GM21390 (cell line): ENCODE data around the gene ANGPTL2.
"Not testable (repeated sequence)": the region's sequence is repeated elsewhere in the genome, so short reads cannot be mapped to it uniquely, and the experiment has no call there.

Experiments
- ATAC-seq: cut with Tn5 transposase; IDR thresholded peaks from one replicate; pipeline ENCODE4 v1.9.1; 2021; ENCODE audit not compliant: unreplicated experiment

Gene ANGPTL2

DNA sequence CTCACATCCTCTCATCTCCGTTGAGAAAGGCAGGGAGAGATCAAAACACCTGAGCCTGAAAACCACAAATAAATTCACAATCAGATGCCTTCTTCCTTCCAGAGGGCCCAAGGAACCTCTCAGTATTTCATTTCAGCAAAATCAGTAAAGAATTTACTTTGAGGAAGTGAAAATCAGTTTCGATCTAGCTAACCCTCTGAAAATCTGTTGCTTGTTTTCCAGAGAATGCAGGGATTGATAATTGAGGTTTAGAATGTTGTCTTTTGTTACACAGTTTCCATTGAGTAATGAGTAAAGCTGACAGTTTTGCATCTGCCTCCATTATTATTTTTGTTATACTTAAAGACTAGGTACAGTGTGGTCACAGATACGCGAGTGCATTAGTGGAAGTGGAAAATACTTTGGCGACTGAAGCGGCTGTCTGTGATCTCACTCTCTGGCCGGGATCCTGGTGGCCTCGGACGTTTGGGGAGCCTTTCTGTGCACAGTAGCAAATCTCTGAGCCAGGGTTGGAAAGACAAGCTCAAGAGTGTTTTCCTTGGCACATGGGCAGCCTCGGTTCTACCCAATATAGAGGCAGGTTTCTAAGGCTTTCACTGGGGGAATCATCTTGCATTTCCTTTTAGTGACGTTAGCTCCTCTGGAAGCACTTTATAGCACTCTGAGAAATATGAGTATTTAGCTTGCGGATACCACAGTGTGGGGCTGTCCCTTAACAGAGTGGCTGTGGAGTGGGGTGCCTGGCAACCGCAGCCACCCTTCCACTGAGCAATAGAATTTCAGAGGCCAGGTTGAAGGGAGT lies 32.2 kb upstream of the ANGPTL2 start:
- ATAC-seq = no peak

GRCh38 chr9:127154003-127154389 lies 31.6 kb upstream of the ANGPTL2 start:
- no peak for ATAC-seq

DNA sequence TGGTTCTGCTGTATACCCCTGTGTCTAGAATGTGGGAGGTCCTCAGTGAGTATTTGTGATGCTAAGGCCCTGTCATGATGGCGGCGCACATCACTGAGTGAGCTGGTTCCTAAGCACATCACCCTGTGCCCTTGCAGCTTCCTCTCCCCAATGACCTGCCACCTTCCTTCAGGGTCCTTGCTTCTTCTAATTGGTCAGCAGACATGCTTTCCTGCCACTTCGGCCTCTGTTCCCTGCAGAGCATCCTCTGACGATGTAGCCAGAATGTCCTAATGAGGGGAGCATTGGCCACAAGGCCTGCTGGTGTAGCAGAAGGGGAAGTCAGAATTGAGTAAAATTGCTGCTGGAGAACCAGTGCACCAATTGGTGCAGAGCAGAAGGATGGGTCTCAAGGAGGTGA lies 31.1 kb upstream of the ANGPTL2 start:
- ATAC-seq = no peak

DNA sequence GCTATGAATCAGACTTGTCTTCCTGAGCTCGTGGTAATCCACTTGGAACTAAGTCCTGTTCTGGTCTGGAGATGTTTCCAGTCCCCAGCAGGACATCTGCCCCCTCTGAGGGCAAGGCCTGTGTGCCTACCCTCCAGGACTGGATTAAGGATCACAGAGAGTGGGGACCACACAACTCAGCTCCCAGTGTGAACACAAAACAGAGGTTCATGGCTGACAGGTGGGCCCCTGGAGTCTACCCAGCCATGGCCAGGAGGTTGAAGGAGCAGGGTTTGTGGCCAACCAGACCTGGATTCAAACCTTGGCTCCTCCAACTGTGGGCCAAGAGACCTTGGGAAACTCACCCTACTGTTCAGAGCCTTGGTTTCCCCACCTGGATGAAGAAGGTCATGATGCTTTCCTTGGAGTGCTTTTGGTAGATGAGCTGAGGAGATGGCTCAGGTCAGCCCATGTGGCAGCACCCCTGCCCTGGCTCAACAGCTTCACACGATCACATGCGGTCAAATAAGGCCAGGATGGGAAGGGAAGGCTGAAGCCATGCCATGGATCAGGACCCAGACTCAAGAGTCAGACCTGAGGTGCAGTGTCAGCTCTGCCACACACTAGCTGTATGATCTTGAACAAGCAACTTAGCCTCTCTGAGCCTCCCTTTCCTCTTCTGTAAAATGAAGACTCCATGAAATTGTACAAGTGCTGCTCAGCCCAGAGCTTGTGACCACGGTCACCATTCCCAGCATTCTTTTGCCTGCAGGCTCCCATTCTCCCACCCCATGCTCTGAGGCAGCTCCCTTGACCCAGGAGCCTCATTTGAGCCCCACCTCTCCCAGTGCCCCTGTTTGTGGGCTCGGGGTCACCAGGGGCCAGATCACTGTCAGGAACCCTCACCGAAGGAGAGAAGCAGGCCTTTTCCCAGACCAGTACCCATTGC lies 27.3 kb upstream of the ANGPTL2 start:
- ATAC-seq = no peak

DNA sequence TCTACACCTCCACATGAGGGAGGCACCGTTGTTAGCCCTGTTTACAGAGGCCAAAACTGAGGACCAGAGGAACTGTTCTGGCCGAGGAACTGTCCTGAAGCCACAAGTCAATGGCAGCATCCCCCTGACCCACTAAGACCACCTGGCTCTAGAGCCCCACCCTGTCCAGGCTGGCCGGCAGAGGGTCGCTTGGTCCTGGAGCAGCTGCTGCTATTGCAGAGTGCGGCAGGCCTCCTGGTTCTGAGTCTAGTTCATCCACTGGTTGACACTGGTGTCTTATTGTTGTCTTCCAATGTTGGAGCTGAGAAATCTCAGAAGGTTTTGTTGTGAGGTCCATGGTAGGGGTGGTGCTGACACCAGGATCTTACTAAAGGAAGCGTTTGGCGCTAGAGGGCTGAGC lies 26.6 kb upstream of the ANGPTL2 start:
- ATAC-seq = no peak

DNA sequence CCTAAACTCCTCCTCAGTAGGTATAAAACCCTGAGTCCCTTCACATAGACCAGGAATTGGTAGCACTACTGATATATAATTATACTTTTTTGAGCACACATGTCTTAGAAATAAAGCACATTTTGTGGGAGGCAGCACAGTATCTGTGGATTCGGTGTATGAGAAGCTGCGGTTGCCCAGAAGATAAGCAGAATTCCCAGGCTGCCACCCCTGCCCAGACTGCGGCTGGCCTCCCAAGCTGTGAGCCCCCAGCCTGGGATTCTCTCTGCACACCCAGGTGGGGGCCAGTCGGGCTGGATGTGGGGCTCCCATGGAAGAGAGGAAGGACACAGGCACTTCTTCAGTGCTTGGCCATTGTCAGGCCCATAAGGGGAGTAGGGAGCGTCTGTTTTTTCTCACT lies 25.6 kb upstream of the ANGPTL2 start:
- no peak for ATAC-seq

GRCh38 chr9:127147251-127147650 lies 24.8 kb upstream of the ANGPTL2 start:
- ATAC-seq = no peak

- ATAC-seq = not testable (repeated sequence)
These were observed 24.4 kb upstream of the ANGPTL2 start for GRCh38 chr9:127146841-127147240.

DNA sequence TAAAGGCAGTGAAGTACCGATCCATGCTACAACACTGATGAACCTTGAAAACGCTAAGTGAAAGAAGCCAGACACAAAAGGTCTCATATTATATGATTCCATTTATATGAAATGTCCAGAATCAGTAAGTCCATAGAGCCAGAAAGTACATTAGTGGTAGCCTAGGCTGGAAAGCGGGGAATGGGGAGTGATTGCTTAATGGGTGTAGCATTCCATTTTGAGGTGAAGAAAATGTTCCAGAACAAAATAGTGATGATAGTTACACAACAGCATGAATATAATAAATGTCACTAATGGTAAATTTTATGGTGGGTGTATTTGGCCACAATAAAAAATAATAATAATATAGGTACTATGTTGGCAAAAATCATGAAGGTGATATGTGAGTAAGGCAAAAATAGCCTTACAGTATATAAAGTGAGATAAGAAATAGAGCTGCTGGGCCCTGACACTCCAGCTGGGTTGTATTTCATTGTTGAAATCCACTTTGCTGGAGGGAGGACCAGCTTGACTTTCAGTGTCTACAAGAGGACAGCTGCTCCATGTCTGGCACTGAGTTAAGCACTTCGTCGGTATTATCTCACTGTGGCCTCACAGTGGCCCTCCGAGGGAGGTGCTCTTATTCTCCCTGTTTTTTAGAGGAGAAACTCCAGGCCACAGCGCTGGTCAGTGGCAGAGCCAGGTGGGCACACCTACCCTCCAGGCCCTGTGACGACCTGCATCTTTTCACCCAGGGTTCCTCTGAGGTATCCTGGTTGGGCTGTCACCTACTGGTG lies 22.4 kb upstream of the ANGPTL2 start:
- no peak for ATAC-seq

GRCh38 chr9:127143920-127144465 lies 21.6 kb upstream of the ANGPTL2 start:
- ATAC-seq = no peak

GRCh38 chr9:127142931-127143464 lies 20.6 kb upstream of the ANGPTL2 start:
- no peak for ATAC-seq

- no peak for ATAC-seq
These were observed 19.9 kb upstream of the ANGPTL2 start for GRCh38 chr9:127142291-127142690.

DNA sequence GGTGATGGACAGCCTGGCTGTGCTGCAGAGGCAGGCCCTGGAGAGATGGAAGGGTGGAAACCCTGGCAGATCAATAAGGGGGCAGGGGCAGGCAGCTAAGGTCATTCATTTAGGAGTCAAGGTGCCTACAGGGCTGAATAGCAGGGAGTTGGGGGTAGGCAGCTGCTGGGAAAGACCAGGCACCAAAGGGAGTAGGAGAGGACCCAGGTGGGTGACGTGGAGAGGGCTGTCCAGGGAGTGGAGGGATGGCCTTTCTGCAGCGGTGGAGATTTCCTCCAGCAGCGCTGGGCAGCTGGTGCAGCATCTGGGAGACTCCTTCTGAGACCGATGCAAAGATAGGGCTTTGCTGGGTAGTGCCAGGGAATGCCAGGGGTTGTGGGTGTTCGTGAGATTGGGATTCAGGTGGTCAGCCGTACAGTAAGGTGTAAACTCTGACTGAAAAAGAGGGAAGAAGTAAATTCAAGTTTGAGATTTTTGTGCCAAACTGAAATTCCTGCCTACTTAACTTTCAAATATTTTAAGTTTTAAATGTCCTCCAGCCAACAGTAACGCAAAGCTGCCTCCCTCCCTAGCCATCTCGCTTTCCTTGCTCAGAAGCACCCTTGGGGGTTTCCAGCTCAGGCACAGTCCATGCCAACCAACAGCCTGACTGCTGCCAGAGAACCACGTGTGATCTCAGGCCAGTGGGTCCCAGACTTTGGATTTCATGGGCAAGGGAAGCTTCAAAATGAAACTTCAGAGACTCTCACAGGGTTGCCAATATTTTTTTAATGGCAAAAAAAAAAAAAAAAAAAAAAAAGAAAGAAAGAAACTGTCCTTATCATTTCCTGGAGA lies 18.6 kb upstream of the ANGPTL2 start:
- no peak for ATAC-seq

DNA sequence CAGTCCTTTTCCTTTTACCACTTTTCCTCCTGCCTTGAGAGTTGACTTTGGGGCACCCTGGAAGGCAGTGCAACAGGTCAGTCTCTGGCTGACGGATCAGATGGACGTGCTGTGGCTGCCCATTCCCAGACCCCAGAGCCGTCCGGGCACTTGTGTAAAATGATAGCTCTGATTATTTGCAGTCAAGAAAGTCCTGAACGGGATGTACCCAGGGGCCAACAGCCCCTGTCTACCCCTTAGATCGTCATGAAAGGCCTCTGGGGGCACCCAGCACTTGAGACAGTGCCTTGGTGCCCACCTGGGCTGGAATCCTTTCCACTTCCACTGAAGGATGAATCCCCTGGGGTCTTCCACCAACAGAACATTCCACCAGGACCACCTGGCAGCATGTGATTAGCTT lies 17.7 kb upstream of the ANGPTL2 start:
- ATAC-seq = no peak

GRCh38 chr9:127139775-127140174 lies 17.3 kb upstream of the ANGPTL2 start:
- no peak for ATAC-seq

GRCh38 chr9:127139071-127139731 lies 16.8 kb upstream of the ANGPTL2 start:
- ATAC-seq = no peak

DNA sequence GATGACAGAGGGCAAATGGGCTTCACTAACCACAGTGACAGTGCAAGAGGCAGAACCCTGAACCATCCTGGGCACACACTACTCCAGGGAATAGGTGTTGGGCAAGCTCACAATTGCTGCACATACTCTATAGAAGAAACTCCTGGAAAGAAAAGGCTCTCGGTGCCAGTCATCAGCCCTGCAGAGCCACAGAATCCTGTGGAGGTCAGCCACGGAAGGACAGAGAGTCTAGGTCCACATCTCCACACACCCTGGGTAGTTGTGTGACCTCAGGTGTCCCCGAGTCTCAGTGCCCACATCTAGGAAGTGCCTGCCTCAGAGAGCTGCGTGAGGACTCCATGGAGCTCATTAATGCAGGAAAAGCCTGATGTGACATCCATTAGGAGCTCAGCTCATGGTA lies 16.0 kb upstream of the ANGPTL2 start:
- ATAC-seq = no peak

DNA sequence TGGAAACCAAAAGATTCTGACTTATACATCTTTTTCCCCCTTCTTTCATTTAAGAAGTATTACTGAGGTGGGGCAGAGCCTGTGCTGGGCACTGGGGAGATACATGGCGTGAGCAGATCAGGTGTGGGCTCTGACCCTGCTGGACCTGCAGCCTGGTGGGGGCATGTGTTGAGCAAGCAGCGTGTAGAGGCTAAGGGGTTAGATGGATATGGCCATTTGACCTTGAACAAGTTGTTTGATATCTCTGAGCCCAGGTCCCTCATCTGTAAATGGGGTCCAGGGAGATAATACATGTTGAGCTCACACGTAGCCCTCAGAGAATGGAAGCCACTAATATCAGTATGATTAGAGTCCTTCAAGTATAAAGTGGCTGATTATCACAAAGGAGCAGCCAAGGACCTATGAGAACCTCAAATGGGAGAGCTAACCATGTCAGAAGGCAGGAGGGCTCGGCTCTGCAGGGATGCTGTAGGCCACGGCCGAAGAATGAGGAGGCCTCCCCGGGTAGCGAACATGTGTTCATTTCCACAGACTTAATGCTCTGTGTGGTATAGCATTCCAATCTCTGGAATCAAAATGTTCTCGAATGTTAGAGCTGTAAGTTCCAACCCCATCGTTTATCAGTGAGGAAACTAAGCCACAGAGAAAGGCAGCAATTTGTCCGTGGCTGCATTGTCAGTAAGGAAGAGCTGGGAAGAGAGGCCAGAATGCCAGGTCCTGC lies 15.4 kb upstream of the ANGPTL2 start:
- no peak for ATAC-seq
